GM06990 (cell line): Measurements from ENCODE around the gene ULK1.

Experiments used
- DNase-seq: peaks from one replicate; pipeline ENCODE4 v3.0.0-alpha.2; 2011; ENCODE audit not compliant: insufficient read length; ENCODE audit errors: extremely low read depth
- H3K27me3 ChIP-seq: replicated peaks from 2 replicates; pipeline ENCODE4 v1.6.0; 2011; ENCODE audit warnings: low read length; ENCODE audit not compliant: control insufficient read depth, insufficient read depth
- H3K36me3 ChIP-seq: 2 replicates; pipeline ENCODE4 v1.5.1; 2011; ENCODE audit warnings: low read length; ENCODE audit not compliant: control insufficient read depth, insufficient read depth
- H3K4me3 ChIP-seq: replicated peaks from 2 replicates; pipeline ENCODE4 v1.5.1; 2011; ENCODE audit warnings: low read depth, mild to moderate bottlenecking, control low read depth, low read length
- TF ChIP-seq, protein P1 (sequence below): IDR thresholded peaks from 2 replicates; pipeline ENCODE4 v1.5.1; 2011; ENCODE audit warnings: low read length, control low read depth, mild to moderate bottlenecking, inconsistent platforms; ENCODE audit not compliant: insufficient read depth, poor library complexity, severe bottlenecking

ULK1 gene

DNA sequence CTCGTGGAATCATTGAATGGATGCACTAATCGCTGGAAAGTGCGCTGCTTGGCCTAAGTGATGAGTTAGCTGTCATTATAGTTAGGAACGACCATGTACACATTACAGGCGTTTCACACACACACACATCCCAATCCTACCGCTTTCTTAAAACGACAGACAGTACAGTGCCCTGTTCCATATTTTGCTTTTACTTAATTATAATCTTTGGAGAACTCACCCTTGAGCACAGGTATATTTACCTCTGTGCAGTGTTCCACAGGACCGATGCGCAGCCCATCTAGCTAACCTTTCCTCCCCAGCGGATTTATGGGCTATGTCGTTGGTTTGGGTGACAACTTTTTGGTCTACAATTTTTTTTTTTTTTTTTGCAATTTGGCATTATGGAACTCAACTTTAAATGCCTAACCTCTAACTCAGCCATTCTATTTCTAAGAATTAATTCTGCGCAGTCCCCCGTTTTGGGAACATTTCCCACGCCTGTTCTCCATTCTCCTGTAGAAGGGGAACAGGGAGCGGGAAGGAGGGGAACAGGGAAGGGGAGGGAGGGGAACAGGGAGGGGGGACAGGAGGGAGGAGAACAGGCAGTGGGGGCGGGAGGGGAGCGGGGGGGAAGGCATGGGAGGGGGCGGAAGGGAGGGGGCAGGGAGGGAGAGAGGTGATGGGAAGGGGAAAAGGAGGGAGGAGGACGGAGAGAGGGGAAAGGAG, 663 bp upstream of the ULK1 start:
- Histone ChIP-seq H3K36me3 (peaks cover 2% of the 10 kb centered on the region; the same call in 1 of the 2 replicates), H3K4me3 (peak overlapping the region; percentile 11), H3K27me3 (no peaks in the 10 kb centered on the region; the same call in 1 of the 2 replicates)
- TF ChIP-seq, protein P1, sequence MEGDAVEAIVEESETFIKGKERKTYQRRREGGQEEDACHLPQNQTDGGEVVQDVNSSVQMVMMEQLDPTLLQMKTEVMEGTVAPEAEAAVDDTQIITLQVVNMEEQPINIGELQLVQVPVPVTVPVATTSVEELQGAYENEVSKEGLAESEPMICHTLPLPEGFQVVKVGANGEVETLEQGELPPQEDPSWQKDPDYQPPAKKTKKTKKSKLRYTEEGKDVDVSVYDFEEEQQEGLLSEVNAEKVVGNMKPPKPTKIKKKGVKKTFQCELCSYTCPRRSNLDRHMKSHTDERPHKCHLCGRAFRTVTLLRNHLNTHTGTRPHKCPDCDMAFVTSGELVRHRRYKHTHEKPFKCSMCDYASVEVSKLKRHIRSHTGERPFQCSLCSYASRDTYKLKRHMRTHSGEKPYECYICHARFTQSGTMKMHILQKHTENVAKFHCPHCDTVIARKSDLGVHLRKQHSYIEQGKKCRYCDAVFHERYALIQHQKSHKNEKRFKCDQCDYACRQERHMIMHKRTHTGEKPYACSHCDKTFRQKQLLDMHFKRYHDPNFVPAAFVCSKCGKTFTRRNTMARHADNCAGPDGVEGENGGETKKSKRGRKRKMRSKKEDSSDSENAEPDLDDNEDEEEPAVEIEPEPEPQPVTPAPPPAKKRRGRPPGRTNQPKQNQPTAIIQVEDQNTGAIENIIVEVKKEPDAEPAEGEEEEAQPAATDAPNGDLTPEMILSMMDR, result no peak
- no peak for DNase-seq

DNA sequence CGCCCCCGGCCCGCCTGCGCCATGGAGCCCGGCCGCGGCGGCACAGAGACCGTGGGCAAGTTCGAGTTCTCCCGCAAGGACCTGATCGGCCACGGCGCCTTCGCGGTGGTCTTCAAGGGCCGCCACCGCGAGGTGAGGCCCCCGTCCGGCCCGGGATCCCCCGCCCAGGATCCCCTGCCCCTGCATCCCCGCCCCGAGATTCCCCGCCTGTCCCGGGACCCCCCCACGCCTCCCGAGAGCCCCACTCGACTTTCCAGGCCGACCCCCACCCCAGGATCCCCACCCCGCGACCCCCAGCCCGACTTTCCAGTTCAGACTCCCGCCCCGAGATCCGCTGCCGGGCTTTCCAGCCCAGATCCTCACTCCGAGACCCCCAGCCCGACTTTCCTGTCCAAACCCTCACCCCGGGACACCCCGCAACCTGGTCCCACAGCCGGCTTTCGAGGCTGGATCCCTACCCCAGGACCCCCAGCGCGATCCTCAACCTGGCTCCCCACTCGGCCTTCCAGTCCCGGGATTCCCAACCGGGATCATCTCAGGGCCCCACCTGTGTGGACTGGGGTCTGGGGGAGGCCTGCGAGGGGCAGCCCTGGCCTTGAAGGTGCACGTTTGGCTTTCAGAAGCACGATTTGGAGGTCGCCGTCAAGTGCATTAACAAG, 688 bp downstream of the ULK1 start:
- Histone ChIP-seq H3K36me3 (peaks cover 2% of the 10 kb centered on the region; the same call in 1 of the 2 replicates), H3K4me3 (peak overlapping the region; percentile 71), H3K27me3 (no peaks in the 10 kb centered on the region)
- TF ChIP-seq, protein P1, result no peak
- peak; percentile 39 for DNase-seq

DNA sequence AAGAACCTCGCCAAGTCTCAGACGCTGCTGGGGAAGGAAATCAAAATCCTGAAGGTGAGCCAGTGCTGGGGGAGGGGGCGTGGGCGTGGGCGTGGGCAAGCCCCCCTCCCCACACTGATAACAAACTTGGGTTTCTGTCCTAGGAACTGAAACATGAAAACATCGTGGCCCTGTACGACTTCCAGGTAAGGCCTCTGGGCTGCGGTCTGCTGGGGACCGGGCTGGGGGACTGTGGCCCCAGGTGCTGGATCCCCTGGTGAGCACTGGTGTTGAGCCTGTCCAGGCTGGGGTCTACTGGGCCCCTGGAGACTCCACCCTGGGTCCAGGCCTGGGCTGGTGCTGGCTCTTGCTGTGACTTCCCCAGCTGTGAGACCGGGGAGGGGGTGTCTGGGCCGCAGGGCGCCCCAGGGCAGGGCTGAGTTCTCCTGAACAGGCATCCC, 1.2 kb downstream of the ULK1 start:
- DNase-seq, result no peak
- peaks cover 2% of the 10 kb centered on the region; the same call in 1 of the 2 replicates for H3K36me3 ChIP-seq
- H3K4me3 ChIP-seq, result peak overlapping the region; percentile 71
- no peaks in the 10 kb centered on the region for H3K27me3 ChIP-seq
- TF ChIP-seq, protein P1, result no peak

DNA sequence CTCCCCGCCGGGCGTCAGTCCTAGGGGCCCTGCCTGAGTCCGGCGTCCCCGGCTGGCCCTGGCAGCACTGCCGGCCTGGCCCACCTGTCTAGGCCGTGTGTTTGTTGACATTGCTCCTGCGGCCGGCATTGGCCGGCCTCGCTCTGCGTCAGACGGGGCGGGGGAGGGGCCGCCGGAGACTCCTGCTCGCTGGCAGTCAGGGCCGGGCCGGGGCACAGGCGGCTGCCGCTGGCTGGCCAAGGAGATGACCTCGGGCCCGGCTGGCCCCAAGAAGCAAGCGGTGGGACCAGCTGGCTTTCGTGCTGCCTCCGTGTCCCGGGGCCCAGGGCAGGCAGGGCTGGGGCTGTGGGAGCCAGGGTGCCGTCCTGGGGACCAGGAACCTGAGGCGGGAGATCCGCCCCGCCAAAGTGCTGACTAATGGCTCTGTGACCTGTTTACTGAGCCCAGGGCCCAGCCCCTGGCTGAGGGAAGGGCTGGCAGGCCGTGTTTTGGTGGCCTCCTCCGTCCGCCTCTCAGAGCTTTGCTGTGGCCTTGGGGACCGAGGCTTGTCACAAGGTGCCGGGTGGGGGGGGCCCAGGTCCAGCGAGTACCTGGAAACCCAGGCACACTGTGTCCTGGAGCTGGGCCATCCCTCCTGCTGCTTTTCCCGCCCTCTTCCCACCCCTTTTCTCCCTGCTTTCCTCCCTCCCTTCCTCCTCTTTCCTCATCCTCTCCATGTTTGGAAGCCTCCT, 1.8 kb downstream of the ULK1 start:
- Histone ChIP-seq H3K36me3 (peaks cover 2% of the 10 kb centered on the region; the same call in 1 of the 2 replicates), H3K4me3 (peak overlapping the region; percentile 71), H3K27me3 (no peaks in the 10 kb centered on the region)
- DNase-seq, result peak; percentile 75
- TF ChIP-seq, protein P1, result no peak

DNA sequence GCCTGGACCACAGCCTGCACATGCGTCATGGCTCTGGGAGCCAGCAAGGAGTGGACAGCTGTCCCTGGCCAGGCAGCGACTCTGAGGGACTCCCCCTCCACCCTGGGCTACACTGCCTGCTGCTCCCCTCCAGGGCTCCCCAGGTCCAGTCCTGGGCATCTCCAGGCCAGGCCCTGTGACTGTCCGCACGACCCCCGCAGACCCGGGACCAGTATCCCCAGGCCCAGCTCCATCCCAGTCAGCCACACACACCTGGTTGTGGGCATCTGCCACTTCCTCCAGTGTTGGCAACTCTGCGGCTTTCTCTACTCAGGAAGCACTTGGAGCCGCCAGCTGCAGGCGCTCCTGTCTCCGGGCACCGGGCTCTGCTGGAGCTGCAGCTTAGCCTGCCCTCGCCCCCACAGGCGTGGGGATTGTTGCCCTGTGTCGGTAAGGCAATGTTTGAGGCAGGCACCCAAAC, 2.4 kb downstream of the ULK1 start:
- H3K4me3 ChIP-seq, result no peak overlapping the region
- peaks cover 2% of the 10 kb centered on the region; the same call in 1 of the 2 replicates for H3K36me3 ChIP-seq
- no peaks in the 10 kb centered on the region for H3K27me3 ChIP-seq
- TF ChIP-seq, protein P1, result no peak
- DNase-seq, result no peak
